ENCODE measurements around the gene EDNRB.

DNA sequence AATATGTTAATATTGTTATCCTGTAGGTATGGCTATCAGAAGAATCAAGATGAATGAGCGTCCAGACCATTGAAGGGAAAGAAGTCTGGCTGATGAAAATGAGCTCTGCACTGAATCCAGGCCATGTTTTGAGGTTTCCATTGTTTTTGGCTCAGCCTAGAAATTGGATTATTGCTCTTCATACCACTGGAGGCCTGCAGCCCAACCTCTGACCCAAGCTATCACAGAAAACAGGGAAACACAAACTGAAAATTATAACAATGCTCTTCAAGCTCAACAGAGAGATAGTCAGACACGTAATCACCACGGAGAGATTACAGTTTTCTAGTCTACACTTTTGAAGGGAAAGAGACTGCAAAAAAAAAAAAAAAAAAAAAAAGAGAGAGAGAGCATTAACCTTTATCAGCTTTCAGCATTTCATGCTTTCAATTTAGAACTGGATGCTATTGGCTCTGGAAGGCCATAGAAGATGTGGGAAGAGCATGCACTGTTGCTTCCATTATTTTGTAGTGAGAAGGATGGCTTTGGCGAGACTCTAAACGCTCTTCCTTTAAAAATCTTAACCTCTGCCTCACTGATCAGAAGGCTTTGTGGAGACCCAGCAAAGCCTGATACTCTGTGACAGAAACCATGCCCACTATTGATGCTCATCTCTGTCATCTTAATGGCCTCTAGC lies 10.8 kb downstream of the EDNRB start:
- TF ChIP-seq GTF2I (CRISPR knock-in tag; conservative IDR thresholded peaks at IDR 0.05): no peak
- TF ChIP-seq, protein P1, sequence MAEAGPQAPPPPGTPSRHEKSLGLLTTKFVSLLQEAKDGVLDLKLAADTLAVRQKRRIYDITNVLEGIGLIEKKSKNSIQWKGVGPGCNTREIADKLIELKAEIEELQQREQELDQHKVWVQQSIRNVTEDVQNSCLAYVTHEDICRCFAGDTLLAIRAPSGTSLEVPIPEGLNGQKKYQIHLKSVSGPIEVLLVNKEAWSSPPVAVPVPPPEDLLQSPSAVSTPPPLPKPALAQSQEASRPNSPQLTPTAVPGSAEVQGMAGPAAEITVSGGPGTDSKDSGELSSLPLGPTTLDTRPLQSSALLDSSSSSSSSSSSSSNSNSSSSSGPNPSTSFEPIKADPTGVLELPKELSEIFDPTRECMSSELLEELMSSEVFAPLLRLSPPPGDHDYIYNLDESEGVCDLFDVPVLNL (CRISPR knock-in tag; IDR thresholded peaks at IDR 0.05; ENCODE audit: borderline replicate concordance, low read depth): no peak
- no peak for TF ChIP-seq PRRX2 (CRISPR knock-in tag; IDR thresholded peaks at IDR 0.05)
- no peak for TF ChIP-seq CTCF (IDR thresholded peaks at IDR 0.05)

Data from WTC11 (cell line).